HepG2 (cell line): ENCODE data around the gene FGFR1OP2. TPM values are rescaled to one million over a fixed set of nuclear protein-coding genes. Genes with fewer than 3 reads are reported as not detected.

ENCODE experiments used
- ADNP ChIP-seq: sonication (generic); formaldehyde crosslinking; IDR thresholded peaks from 2 replicates; pipeline ENCODE4 v1.4.0; 2020; ENCODE audit warnings: missing genetic modification reagents
- DR1 ChIP-seq: sonication (generic); formaldehyde crosslinking; IDR thresholded peaks from 2 replicates; pipeline ENCODE4 v1.8.0; 2021; ENCODE audit warnings: mild to moderate bottlenecking, missing genetic modification reagents, inconsistent platforms
- FOXJ3 ChIP-seq: sonication (generic); formaldehyde crosslinking; IDR thresholded peaks from 2 replicates; pipeline ENCODE4 v1.4.0; 2020; ENCODE audit warnings: missing genetic modification reagents, mild to moderate bottlenecking, borderline replicate concordance
- HMGA1 ChIP-seq: sonication (generic); formaldehyde crosslinking; conservative IDR thresholded peaks from 2 replicates; pipeline ENCODE4 v1.4.0; 2020; ENCODE audit warnings: missing genetic modification reagents
- KDM2A ChIP-seq: sonication (generic); formaldehyde crosslinking; IDR thresholded peaks from 2 replicates; pipeline ENCODE4 v1.4.0; 2020; ENCODE audit warnings: low read depth, missing genetic modification reagents, borderline replicate concordance
- MEIS1 ChIP-seq: sonication (generic); formaldehyde crosslinking; IDR thresholded peaks from 2 replicates; pipeline ENCODE4 v1.9.0; 2021; ENCODE audit warnings: mild to moderate bottlenecking, missing genetic modification reagents, moderate library complexity, borderline replicate concordance
- NFKB2 ChIP-seq: sonication (generic); formaldehyde crosslinking; IDR thresholded peaks from 2 replicates; pipeline ENCODE4 v1.4.0; 2020; ENCODE audit warnings: missing genetic modification reagents, borderline replicate concordance
- NRL ChIP-seq: sonication (generic); formaldehyde crosslinking; IDR thresholded peaks from 2 replicates; pipeline ENCODE4 v1.5.0; 2020; ENCODE audit warnings: missing genetic modification reagents, mild to moderate bottlenecking, moderate library complexity, borderline replicate concordance
- POGZ ChIP-seq: sonication (generic); formaldehyde crosslinking; IDR thresholded peaks from 2 replicates; pipeline ENCODE4 v1.4.0; 2020; ENCODE audit warnings: mild to moderate bottlenecking, missing genetic modification reagents
- PPARG ChIP-seq: conservative IDR thresholded peaks from 2 replicates; pipeline ENCODE4 v1.6.1; 2016; ENCODE audit warnings: missing biosample characterization, missing genetic modification reagents
- RBM22 ChIP-seq: fragments of 200-400 bp; formaldehyde crosslinking; optimal IDR thresholded peaks from 2 replicates; pipeline ENCODE3; 2017; ENCODE audit warnings: mild to moderate bottlenecking, low read length, moderate library complexity
- SKI ChIP-seq: fragments of 450-650 bp; IDR thresholded peaks from one replicate; pipeline ENCODE4 v1.6.1; 2018; ENCODE audit warnings: mild to moderate bottlenecking; ENCODE audit not compliant: partially characterized antibody
- SMAD1 ChIP-seq: sonication (generic); formaldehyde crosslinking; IDR thresholded peaks from 2 replicates; pipeline ENCODE4 v1.4.0; 2020; ENCODE audit warnings: missing genetic modification reagents, low read depth, mild to moderate bottlenecking, borderline replicate concordance
- SNRNP70 ChIP-seq: fragments of 200-400 bp; formaldehyde crosslinking; IDR thresholded peaks from 2 replicates; pipeline ENCODE4 v1.6.1; 2017; ENCODE audit warnings: mild to moderate bottlenecking, low read depth, low read length, moderate library complexity
- THAP11 ChIP-seq: IDR thresholded peaks from 2 replicates; pipeline ENCODE4 v1.6.1; 2016; ENCODE audit warnings: missing biosample characterization, missing genetic modification reagents
- TSC22D2 ChIP-seq: sonication (generic); formaldehyde crosslinking; IDR thresholded peaks from 2 replicates; pipeline ENCODE4 v1.5.1; 2020; ENCODE audit warnings: missing genetic modification reagents, mild to moderate bottlenecking, borderline replicate concordance
- ZFP36L1 ChIP-seq: sonication (generic); formaldehyde crosslinking; IDR thresholded peaks from 2 replicates; pipeline ENCODE4 v1.8.0; 2022; ENCODE audit warnings: mild to moderate bottlenecking, missing genetic modification reagents, moderate library complexity
- ZNF251 ChIP-seq: sonication (generic); formaldehyde crosslinking; IDR thresholded peaks from 2 replicates; pipeline ENCODE4 v1.9.0; 2021; ENCODE audit warnings: mild to moderate bottlenecking, missing genetic modification reagents
- ZNF841 ChIP-seq: sonication (generic); formaldehyde crosslinking; IDR thresholded peaks from 2 replicates; pipeline ENCODE4 v1.8.1; 2023; ENCODE audit warnings: missing genetic modification reagents, borderline replicate concordance
- ZSCAN30 ChIP-seq: sonication (generic); formaldehyde crosslinking; IDR thresholded peaks from 2 replicates; pipeline ENCODE4 v1.5.0; 2020; ENCODE audit warnings: mild to moderate bottlenecking, missing genetic modification reagents
- polyA plus RNA-seq, 8 experiments: library from polyadenylated mRNA; depleted of rRNA in 3 of 8; stranded (reverse) in 7 of 8; unstranded in 1 of 8; fragments of >200 nt; fragmentation: Illumina TruSeq in 4 of 8; extraction: Trizol in 4 of 8; gene quantifications; 2 replicates each; pipeline versions ENCODE4 v1.2.1 to v1.2.3, GENCODE V29; 2011 to 2016; ENCODE audit warnings: low read depth in 4 of 8, missing spikeins in 1 of 8, mixed read lengths in 1 of 8; ENCODE audit not compliant: insufficient read depth in 1 of 8
- total RNA-seq, 5 experiments: library from RNA; depleted of rRNA; stranded (reverse); fragments of >200 nt; fragmentation: Illumina TruSeq; extraction: Trizol; gene quantifications; 2 replicates each; pipeline ENCODE4 v1.2.3, GENCODE V29; 2016; ENCODE audit warnings: low read depth in 1 of 5
- TF ChIP-seq, protein P1 (sequence below): sonication (generic); formaldehyde crosslinking; IDR thresholded peaks from 2 replicates; pipeline ENCODE4 v1.5.1; 2020; ENCODE audit warnings: mild to moderate bottlenecking, missing genetic modification reagents, moderate library complexity
- TF ChIP-seq, protein P2 (sequence below): sonication (generic); formaldehyde crosslinking; IDR thresholded peaks from 2 replicates; pipeline ENCODE4 v1.4.0; 2020; ENCODE audit warnings: missing genetic modification reagents
- TF ChIP-seq, protein P3 (sequence below): sonication (generic); formaldehyde crosslinking; IDR thresholded peaks from 2 replicates; pipeline ENCODE4 v1.5.0; 2020; ENCODE audit warnings: mild to moderate bottlenecking, missing genetic modification reagents
- TF ChIP-seq, protein P4 (sequence below): sonication (generic); formaldehyde crosslinking; IDR thresholded peaks from 2 replicates; pipeline ENCODE4 v1.4.0; 2020; ENCODE audit warnings: missing genetic modification reagents

Gene FGFR1OP2
- total and polyA plus RNA-seq, 2 of the 13 experiments (the other 11 are each of a cell fraction or from before 2014, with no cell fraction given), result 18.3 to 38.1 TPM

DNA sequence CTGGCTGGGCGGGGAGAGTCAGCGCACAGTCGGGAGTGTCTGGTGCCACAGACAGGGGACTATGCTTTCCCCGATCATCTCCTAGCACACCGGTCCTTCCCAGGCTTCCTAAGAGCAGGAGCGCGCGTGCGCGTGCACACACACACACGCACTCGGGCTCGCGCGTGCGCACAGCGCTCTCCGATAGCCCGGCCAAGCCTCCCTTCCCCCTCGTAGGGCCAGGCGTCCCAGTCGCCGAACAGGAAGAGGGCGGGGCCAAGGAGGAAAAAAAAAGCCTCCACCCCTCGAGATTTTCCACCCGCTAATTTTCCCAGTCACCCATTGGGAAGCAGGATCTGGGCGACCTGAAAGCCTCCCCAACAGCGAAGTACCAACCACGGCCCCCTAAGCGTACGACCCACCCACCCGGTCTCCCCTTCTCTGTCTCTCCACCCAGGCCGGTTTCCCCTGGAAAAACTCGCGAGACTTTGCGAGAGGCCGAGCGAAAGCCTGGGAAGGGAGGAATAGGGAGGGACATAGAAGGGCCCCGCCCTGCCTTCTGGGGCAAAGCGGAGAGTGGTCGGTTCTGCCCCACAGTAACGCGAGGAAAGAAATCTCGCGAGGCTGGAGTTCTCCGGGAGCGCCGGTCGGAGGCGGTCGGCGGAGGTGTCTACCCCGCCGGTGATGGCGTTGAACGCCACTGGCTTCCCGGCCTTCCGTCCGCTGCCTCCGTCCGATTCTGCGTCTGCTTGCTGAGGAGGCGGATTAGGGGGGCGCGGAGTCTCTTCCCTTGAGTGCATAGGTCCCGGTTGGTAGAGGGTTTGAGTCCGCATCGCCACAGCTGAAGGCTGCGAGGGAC, at the start of gene FGFR1OP2, which contains the start of gene INTS13 (continued):
- TF ChIP-seq ZSCAN30, result no peak
- peak; percentile 88 for TF ChIP-seq POGZ (CRISPR knock-in tag)
- no peak for TF ChIP-seq PPARG (CRISPR knock-in tag)
- TF ChIP-seq, protein P1, sequence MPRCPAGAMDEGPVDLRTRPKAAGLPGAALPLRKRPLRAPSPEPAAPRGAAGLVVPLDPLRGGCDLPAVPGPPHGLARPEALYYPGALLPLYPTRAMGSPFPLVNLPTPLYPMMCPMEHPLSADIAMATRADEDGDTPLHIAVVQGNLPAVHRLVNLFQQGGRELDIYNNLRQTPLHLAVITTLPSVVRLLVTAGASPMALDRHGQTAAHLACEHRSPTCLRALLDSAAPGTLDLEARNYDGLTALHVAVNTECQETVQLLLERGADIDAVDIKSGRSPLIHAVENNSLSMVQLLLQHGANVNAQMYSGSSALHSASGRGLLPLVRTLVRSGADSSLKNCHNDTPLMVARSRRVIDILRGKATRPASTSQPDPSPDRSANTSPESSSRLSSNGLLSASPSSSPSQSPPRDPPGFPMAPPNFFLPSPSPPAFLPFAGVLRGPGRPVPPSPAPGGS (CRISPR knock-in tag), result no peak
- TF ChIP-seq, protein P2, sequence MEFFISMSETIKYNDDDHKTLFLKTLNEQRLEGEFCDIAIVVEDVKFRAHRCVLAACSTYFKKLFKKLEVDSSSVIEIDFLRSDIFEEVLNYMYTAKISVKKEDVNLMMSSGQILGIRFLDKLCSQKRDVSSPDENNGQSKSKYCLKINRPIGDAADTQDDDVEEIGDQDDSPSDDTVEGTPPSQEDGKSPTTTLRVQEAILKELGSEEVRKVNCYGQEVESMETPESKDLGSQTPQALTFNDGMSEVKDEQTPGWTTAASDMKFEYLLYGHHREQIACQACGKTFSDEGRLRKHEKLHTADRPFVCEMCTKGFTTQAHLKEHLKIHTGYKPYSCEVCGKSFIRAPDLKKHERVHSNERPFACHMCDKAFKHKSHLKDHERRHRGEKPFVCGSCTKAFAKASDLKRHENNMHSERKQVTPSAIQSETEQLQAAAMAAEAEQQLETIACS (CRISPR knock-in tag), result peak; percentile 97
- no peak for TF ChIP-seq RBM22
- TF ChIP-seq ZNF841 (CRISPR knock-in tag), result no peak
- TF ChIP-seq TSC22D2, result no peak
- no peak for TF ChIP-seq SNRNP70
- peak; percentile 72; the same call in 1 of the 2 replicates for TF ChIP-seq MEIS1 (CRISPR knock-in tag)
- TF ChIP-seq, protein P3, sequence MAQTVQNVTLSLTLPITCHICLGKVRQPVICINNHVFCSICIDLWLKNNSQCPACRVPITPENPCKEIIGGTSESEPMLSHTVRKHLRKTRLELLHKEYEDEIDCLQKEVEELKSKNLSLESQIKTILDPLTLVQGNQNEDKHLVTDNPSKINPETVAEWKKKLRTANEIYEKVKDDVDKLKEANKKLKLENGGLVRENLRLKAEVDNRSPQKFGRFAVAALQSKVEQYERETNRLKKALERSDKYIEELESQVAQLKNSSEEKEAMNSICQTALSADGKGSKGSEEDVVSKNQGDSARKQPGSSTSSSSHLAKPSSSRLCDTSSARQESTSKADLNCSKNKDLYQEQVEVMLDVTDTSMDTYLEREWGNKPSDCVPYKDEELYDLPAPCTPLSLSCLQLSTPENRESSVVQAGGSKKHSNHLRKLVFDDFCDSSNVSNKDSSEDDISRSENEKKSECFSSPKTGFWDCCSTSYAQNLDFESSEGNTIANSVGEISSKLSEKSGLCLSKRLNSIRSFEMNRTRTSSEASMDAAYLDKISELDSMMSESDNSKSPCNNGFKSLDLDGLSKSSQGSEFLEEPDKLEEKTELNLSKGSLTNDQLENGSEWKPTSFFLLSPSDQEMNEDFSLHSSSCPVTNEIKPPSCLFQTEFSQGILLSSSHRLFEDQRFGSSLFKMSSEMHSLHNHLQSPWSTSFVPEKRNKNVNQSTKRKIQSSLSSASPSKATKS (CRISPR knock-in tag), result no peak
- no peak for TF ChIP-seq SMAD1 (CRISPR knock-in tag)
- peak; percentile 49 for TF ChIP-seq SKI
- no peak for TF ChIP-seq HMGA1
- peak; percentile 64; the same call in 1 of the 2 replicates for TF ChIP-seq NFKB2 (CRISPR knock-in tag)
- TF ChIP-seq KDM2A, result peak; percentile 55; the same call in 1 of the 2 replicates
- no peak for TF ChIP-seq ZFP36L1 (CRISPR knock-in tag)
- TF ChIP-seq ADNP (CRISPR knock-in tag), result no peak
- TF ChIP-seq THAP11 (CRISPR knock-in tag), result peak; percentile 52
- TF ChIP-seq, protein P4, sequence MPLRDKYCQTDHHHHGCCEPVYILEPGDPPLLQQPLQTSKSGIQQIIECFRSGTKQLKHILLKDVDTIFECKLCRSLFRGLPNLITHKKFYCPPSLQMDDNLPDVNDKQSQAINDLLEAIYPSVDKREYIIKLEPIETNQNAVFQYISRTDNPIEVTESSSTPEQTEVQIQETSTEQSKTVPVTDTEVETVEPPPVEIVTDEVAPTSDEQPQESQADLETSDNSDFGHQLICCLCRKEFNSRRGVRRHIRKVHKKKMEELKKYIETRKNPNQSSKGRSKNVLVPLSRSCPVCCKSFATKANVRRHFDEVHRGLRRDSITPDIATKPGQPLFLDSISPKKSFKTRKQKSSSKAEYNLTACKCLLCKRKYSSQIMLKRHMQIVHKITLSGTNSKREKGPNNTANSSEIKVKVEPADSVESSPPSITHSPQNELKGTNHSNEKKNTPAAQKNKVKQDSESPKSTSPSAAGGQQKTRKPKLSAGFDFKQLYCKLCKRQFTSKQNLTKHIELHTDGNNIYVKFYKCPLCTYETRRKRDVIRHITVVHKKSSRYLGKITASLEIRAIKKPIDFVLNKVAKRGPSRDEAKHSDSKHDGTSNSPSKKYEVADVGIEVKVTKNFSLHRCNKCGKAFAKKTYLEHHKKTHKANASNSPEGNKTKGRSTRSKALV (CRISPR knock-in tag), result no peak
- TF ChIP-seq ZNF251, result no peak
- peak; percentile 55 for TF ChIP-seq NRL (CRISPR knock-in tag)
- peak; percentile 72; the same call in 1 of the 2 replicates for TF ChIP-seq DR1
- no peak for TF ChIP-seq FOXJ3
